GM06990 (cell line): ENCODE data around the gene SMCHD1.

Source experiments
- DNase-seq: peaks from one replicate; pipeline ENCODE4 v3.0.0-alpha.2; 2011; ENCODE audit not compliant: insufficient read length; ENCODE audit errors: extremely low read depth
- H3K27me3 ChIP-seq: replicated peaks from 2 replicates; pipeline ENCODE4 v1.6.0; 2011; ENCODE audit warnings: low read length; ENCODE audit not compliant: control insufficient read depth, insufficient read depth
- H3K36me3 ChIP-seq: 2 replicates; pipeline ENCODE4 v1.5.1; 2011; ENCODE audit warnings: low read length; ENCODE audit not compliant: control insufficient read depth, insufficient read depth
- H3K4me3 ChIP-seq: replicated peaks from 2 replicates; pipeline ENCODE4 v1.5.1; 2011; ENCODE audit warnings: low read depth, mild to moderate bottlenecking, control low read depth, low read length
- CTCF ChIP-seq: IDR thresholded peaks from 2 replicates; pipeline ENCODE4 v1.5.1; 2011; ENCODE audit warnings: low read length, control low read depth, mild to moderate bottlenecking, inconsistent platforms; ENCODE audit not compliant: insufficient read depth, poor library complexity, severe bottlenecking

Gene SMCHD1

GRCh38 chr18:2853173-2853925 lies 197.8 kb downstream of the SMCHD1 start:
- H3K27me3 ChIP-seq, result no peaks in the 10 kb centered on the region; the same call in 1 of the 2 replicates
- no peak overlapping the region for H3K4me3 ChIP-seq
- DNase-seq, result no peak
- TF ChIP-seq CTCF, result no peak
- H3K36me3 ChIP-seq, result no peaks in the 10 kb centered on the region; the same call in 1 of the 2 replicates

GRCh38 chr18:2853926-2854664 lies 198.6 kb downstream of the SMCHD1 start:
- no peaks in the 10 kb centered on the region; the same call in 1 of the 2 replicates for H3K36me3 ChIP-seq
- DNase-seq, result no peak
- H3K27me3 ChIP-seq, result no peaks in the 10 kb centered on the region
- no peak overlapping the region for H3K4me3 ChIP-seq
- TF ChIP-seq CTCF, result no peak
